HG02798 (cell line): ENCODE measurements around the gene NOX5.
"Not testable (repeated sequence)": the region's sequence is repeated elsewhere in the genome, so short reads cannot be mapped to it uniquely, and the experiment has no call there.

Experiments used
- ATAC-seq: cut with Tn5 transposase; IDR thresholded peaks from one replicate; pipeline ENCODE4 v1.9.1; 2021; ENCODE audit warnings: mild to moderate bottlenecking; ENCODE audit not compliant: unreplicated experiment, poor library complexity

NOX5 gene

GRCh38 chr15:69014454-69014853 is at the start of gene NOX5:
Gene NOX5, plus strand, starts transcription at chr15:69014695. Its CDS starts 41 bp downstream, at chr15:69014736.
- ATAC-seq, result no peak

GRCh38 chr15:68966996-68967395 is 47.5 kb upstream of the NOX5 start:
- ATAC-seq, result no peak

- ATAC-seq, result no peak
These were observed 46.5 kb upstream of the NOX5 start for GRCh38 chr15:68967948-68968347.

- ATAC-seq, result no peak
These were observed 45.2 kb upstream of the NOX5 start for GRCh38 chr15:68969298-68969697.

- no peak for ATAC-seq
These were observed 42.1 kb upstream of the NOX5 start for GRCh38 chr15:68972201-68973065.

GRCh38 chr15:68975651-68976160 is 38.8 kb upstream of the NOX5 start:
- not testable (repeated sequence) for ATAC-seq

- not testable (repeated sequence) for ATAC-seq
These were observed 37.1 kb upstream of the NOX5 start for GRCh38 chr15:68977426-68977825.

- no peak for ATAC-seq
These were observed 35.5 kb upstream of the NOX5 start for GRCh38 chr15:68979006-68979405.

- no peak for ATAC-seq
These were observed 34.7 kb upstream of the NOX5 start for GRCh38 chr15:68979816-68980215.

- ATAC-seq, result no peak
These were observed 33.7 kb upstream of the NOX5 start for GRCh38 chr15:68980786-68981185.

GRCh38 chr15:68981941-68982340 is 32.6 kb upstream of the NOX5 start:
- no peak for ATAC-seq

GRCh38 chr15:68982976-68983563 is 31.4 kb upstream of the NOX5 start:
- ATAC-seq, result no peak

GRCh38 chr15:68983961-68984481 is 30.5 kb upstream of the NOX5 start:
- no peak for ATAC-seq

- no peak for ATAC-seq
These were observed 29.9 kb upstream of the NOX5 start for GRCh38 chr15:68984586-68984985.

GRCh38 chr15:68985361-68985891 is 29.1 kb upstream of the NOX5 start:
- no peak for ATAC-seq

- ATAC-seq, result no peak
These were observed 28.2 kb upstream of the NOX5 start for GRCh38 chr15:68986322-68986721.

GRCh38 chr15:68987120-68987519 is 27.4 kb upstream of the NOX5 start:
- no peak for ATAC-seq

- no peak for ATAC-seq
These were observed 26.8 kb upstream of the NOX5 start for GRCh38 chr15:68987676-68988075.

- ATAC-seq, result no peak
These were observed 24.8 kb upstream of the NOX5 start for GRCh38 chr15:68989541-68990230.

- ATAC-seq, result no peak
These were observed 24.1 kb upstream of the NOX5 start for GRCh38 chr15:68990231-68990991.
